Astrocyte of the hippocampus (primary cell): Measurements from ENCODE around the gene TMIGD2.
"Not testable (repeated sequence)": the region's sequence is repeated elsewhere in the genome, so short reads cannot be mapped to it uniquely, and the experiment has no call there.

Source experiments
- DNase-seq: peaks from one replicate; pipeline ENCODE4 v3.0.0; 2011; ENCODE audit warnings: low read depth, low spot score

The TMIGD2 gene, protein sequence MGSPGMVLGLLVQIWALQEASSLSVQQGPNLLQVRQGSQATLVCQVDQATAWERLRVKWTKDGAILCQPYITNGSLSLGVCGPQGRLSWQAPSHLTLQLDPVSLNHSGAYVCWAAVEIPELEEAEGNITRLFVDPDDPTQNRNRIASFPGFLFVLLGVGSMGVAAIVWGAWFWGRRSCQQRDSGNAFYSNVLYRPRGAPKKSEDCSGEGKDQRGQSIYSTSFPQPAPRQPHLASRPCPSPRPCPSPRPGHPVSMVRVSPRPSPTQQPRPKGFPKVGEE

DNA sequence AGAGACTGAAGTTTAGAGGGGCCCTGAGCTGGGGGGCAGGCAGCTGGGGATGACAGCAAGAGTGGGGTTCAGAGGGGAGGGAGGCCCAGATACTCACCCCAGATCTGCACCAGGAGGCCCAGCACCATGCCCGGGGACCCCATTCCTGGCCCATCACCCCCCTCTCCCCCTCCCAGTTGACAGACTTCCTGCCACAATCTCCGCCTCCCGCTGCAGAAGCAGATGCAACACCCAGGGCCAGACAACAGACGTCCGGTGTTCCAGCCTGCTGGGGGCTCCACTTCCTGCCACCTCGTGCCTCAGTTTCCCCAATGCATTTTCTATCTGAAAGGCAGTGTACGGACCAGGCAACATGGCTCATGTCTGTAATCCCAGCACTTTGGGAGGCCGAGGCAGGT lies at the start of gene TMIGD2:
Gene TMIGD2, minus strand, starts transcription at position 147 of the 398 bp plus-strand sequence. Its CDS starts 4 bp downstream, at position 143.
- DNase-seq: no peak

DNA sequence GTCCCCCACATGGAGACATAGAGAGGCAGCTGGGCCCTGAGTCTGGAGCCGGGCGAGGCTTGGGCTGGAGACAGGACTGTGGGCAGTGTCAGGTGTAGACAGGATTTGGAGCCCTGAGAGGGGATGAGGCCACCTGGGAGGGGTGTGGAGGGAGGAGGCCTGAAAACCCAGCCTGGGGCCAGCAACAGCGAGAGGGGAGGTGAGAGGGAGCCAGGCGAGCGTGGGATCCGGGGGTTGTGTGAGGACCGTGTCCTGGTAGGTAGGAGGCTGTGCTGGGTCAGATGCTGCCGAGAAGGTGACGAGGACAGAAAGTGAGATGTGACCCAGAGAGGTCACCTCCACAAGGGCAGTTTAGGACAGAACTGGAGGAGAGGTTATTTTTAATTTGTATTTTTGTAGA lies 48.5 kb upstream of the TMIGD2 start:
- DNase-seq: no peak

DNA sequence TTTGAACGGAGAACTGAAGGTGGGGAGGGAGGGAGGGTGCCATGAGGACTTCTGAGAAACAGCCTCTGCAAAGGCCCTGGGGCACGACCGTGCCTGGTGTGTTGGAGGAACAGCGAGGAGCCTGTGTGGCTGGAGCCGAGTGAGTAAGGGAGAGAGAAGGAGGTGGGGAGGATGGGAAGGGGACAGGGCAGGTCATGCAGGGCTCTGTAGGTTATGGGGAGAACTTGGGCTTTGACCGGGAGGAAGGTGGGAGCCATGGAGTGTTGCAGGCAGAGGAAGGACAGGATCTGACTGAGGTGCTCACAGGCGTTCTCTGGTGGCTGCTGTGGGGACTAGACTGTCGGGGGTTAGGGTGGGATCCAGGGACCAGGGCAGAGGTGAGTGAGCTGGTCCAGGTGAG lies 47.9 kb upstream of the TMIGD2 start:
- no peak for DNase-seq

DNA sequence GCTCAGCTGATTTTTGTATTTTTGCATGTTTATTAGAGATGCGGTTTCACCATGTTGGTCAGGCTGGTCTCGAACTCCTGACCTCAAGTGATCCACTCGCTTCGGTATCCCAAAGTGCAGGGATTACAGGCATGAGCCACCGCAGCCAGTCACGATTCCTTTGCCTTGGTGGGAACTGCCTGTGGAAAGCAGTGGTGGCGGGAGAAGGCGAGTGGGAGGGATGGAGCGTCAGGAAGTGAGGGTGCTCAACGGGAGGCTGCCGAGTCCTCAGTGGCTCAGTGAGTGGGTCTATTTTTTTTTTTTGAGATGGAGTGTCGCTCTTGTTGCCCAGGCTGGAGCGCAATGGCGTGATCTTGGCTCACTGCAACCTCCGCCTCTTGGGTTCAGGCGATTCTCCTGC lies 47.0 kb upstream of the TMIGD2 start:
- DNase-seq: not testable (repeated sequence)

DNA sequence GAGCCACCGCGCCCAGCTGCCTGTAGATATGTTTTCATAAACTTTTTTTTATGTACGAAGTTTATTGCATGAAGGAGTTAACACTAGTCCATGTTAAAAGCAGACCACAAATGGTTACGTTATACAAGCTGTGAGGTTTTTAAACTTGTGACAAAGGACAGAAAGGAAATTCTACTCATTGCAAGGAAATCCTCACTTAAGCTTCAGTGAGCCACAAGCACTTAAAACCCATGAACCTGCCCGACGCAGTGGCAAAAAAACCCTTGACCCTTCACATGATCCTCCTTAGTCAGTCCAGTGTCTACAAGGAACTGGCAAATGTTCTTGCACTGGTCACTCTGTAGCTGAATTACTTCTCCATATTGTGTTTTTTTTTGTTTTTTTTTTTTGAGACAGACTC lies 45.3 kb upstream of the TMIGD2 start:
- no peak for DNase-seq

DNA sequence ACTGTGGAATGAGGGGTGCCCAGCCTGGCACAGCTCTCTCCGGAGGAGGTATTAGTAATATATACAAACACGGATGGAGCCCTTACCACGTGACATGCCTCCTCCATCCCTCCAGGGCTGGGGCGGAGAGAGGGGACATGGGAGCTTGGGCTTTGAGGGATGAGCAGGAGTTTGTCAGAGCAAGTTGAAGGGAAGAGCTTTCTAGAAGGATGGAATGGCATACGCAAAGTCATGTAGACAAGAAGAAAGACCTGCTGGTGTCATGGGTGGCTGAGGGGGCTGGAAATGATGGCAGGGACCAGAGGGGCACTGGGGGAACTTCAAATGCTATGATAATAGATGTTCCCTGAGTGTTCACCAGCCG lies 43.8 kb upstream of the TMIGD2 start:
- no peak for DNase-seq

DNA sequence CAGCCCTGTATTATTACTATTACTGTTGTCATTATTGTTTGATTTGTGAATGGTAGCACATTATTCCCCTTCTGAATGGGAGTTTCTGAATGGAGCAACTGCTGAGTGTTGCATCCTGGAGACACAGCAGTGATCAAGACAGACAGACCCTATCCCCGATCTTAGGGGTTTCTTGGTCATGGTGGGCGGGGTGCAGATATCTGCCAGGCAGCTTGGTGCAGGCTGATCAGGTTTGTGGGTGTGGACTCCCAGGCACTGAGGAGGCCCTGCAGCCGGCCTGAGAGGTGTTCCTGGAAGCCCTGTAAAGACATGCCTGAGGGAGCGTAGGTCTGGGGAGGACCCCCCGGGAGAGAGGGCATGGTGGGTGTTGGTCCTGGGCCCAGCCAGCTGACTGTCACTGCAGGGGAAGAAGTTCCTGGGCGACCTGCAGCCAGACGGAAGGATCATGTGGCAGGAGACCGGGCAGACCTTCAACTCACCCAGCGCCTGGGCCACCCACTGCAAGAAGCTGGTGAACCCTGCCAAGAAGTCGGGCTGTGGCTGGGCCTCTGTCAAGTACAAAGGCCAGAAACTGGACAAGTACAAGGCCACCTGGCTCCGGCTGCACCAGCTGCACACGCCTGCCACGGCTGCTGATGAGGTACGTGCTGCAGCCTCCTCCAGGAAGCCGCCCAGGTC lies 43.3 kb upstream of the TMIGD2 start:
- DNase-seq: no peak

DNA sequence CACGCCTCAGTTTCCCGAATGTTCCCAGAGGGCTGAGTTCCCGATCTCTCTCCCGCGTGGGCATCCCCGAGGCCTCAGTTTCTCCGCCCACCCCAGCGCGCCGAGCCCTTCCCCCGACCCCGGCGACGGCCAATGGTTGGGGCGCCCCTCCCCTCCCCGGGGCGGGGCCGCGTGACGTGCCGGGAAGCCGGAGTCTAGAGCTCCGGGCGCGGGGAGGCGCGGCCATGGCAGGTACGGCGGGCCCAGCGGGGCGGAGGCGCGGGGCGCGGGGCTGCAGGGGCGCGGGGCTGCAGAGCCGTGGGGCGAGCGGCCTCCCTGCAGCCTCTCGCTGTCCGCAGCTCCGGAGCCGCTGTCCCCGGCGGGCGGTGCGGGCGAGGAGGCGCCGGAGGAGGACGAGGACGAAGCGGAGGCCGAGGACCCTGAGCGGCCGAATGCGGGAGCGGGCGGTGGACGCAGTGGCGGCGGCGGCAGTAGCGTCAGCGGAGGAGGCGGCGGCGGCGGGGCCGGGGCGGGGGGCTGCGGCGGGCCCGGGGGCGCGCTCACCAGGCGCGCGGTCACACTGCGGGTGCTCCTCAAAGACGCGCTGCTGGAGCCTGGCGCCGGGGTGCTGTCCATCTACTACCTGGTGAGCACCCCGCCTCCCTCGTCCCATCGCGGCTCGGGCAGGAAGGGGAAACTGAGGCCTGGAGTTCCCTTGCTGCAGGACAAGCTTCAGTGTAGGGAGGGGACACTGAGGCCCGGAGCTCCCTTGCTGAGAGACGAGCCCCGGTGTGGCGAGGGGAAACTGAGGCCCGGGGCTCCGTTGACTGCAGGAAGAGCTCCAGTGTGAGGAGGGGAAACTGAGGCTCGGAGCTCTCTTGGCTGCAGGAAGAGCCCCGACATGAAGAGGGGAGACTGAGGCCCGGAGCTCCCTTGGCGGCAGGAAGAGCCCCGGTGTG lies 41.5 kb upstream of the TMIGD2 start, which contains the start of gene MPND:
Gene MPND, plus strand, starts transcription at position 193 of the 938 bp plus-strand sequence. Its CDS starts 32 bp downstream, at position 225.
- peak; percentile 95 for DNase-seq

DNA sequence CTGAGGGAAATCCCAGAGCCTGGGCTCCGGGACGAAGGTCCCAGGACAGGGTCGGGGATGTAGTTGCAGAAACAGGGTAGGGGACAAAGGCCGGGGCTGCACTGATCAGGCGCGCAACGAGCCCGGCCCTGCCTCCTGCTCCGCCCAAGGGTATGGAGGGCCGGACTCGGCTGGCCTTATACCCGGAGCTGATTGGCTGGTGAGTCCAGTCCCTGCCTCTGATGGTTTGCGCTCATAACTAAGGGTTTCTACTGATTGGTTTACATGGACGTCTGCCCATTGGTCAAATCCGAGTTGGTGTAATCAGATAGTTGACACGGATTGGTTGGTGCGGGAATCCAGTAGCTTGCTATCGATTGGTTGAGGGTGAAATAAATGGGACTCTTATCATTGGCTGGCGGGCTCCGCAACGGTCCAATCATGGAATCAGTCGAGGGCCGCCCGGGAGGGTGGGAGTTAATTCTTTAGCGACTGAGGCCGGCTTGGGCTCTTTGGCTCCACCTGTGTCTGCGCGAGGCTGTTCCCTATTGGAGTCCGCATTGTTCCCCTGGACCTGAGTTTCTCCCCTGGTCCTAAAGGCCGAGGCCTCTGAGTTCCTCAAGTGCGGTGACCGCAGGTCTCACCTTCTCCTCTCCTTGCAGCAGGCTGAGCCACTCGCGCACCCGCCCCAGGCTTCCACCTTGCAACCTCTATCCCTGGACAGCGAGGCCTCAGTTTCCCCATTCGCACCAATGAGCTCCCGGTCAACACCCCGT lies 40.6 kb upstream of the TMIGD2 start:
- DNase-seq: peak; percentile 100

DNA sequence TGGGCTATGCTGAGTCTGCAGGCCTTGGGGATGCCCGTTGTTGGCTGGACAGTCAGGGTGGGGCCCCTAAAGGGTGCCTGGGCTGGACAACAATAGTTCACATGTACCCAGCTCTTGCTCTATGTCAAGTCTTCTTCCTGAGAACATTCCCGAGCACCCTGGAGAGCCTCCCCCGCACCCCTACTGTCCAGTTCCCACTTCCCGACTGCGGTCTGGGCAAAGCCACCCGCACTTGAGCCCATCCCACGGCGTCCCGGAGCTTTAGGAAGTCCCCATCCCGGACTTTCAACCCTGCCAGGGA lies 40.1 kb upstream of the TMIGD2 start:
- no peak for DNase-seq

DNA sequence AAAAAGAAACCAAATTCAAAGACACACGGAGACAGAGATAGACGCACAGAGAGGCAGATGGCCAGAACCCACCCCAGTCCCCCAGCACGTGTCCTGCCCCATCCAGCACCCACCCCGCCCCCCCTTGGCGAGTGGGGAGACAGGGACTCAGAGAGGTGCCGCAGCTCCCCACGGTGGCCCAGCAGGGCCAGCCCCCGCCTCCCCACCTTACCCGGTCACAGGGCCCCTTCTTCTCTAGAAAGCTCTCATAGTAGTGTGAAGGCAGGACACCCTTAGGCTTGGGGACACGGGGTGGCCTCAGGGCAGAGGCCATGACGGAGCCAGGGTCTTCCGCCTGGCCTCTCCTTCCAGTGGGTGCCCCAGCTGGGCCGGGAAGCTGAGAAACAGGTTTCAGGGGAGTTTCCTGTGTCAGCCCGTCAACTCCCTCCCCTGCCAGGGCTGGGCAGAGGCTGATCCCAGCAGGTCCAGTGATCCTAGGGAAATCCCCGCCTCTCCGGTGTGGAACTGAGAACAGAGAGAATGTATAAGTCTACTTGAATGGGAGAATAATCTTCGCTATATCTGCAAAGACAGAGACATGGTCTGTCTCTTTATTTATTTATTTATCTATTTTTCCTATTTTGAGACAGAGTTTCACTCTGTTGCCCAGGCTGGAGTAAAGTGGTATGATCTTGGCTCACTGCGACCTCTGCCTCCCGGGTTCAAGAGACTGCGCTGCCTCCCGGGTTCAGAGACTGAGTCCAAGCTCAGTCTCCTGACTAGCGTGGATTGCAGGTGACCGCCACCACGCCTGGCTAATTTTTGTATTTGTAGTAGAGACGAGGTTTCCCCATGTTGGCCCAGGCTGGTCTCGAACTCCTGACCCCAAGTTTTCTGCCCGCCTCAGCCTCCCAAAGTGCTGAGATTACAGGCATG lies 36.5 kb upstream of the TMIGD2 start, which contains the start of gene STAP2:
Gene STAP2, minus strand, starts transcription at position 387 of the 915 bp plus-strand sequence. Its CDS starts 74 bp downstream, at position 313.
- DNase-seq: no peak

DNA sequence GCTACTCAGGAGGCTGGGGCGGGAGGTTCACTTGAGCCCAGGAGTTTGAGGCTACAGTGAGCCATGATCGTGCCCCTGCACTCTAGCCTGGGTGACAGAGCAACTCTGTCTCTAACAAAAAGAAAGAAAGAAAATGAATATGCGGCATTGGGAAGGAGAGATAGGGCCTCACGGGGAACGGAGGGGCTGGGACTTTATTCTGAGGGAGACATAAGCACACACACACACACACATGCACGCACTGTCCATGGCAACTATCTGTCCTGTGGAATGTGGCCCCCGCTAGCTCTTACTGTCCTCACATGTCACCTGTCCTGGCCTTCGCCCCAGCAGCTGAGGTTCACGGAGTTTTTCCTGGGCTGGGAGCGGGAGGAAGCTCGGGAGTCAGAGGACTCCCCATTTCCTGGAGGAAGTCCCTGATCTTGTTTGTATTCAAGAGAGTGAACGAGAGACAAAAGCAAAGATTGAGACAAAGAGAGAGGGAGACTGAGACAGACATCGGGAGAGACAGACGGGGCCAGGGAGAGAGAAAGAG lies 35.8 kb upstream of the TMIGD2 start:
- DNase-seq: no peak

DNA sequence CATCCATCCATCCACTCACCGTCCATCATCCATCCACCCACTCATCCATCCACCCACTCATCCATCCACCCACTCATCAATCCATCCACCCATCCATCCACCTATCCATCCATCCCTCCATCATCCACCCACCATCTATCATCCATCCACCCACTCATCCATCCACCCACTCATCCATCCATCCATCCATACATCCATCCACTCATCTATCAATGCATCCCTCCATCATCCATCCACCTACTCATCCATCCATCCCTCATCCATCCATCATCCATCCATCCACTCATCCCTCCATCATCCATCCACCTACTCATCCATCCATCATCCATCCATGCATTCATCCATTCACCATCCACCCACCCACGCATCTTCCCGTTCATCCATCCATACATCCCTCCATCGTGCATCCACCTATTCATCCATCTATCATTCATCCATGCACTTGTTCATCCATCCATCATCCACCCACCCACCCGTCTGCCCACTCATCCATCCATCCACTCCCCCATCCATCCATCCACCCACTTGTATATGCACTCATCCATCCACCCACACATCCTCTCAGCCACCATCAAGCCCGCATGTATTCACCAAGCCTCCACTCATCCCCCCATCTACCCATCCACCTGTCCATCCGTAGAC lies 32.9 kb upstream of the TMIGD2 start:
- no peak for DNase-seq

DNA sequence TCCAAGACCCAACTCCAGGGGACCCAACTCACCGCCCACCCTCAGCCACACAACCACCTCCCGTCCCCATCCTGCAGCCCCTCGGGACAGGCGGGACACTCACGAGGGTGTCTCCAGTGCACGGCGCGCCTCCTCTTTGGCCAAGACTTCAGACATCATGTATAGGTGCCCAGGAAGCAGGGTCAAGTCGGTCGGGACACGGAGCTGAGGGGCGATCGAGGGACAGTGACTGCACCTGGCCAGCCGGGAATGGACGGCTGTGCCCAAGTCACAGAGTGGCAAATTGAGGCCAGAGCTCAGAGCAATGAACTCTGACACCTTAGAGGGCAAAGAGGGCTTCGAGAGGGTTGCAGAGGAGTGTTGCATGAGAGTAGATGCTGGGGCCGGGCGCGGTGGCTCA lies 27.7 kb upstream of the TMIGD2 start:
- no peak for DNase-seq

DNA sequence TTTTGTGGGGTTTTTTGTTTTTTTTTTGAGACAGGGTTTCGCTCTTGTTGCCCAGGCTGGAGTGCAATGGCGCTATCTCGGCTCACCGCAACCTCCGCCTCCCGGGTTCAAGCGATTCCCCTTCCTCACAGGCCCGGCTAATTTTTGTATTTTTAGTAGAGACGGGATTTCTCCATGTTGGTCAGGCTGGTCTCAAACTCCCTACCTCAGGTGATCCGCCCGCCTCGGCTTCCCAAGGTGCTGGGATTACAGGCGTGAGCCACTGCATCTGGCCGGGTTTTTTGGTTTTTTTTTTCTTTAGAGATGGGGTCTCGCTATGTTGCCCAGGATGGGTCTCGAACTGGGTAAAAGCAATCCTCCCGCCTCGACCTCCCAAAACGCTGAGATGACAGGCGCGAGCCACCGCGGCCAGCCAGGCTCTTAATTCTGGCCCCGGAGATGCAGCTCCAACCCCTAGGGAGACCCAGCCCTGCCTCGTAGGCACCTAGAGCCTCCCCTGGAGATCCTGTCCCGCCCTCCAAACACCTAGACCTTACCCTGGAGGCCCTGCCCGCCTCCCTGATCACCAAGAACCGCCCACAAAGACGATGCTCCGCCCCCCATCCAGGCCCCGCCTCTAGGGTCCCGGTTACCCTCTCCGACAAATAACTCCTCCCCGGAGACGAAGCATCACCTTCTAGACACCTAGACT lies 26.9 kb upstream of the TMIGD2 start:
- DNase-seq: not testable (repeated sequence)

DNA sequence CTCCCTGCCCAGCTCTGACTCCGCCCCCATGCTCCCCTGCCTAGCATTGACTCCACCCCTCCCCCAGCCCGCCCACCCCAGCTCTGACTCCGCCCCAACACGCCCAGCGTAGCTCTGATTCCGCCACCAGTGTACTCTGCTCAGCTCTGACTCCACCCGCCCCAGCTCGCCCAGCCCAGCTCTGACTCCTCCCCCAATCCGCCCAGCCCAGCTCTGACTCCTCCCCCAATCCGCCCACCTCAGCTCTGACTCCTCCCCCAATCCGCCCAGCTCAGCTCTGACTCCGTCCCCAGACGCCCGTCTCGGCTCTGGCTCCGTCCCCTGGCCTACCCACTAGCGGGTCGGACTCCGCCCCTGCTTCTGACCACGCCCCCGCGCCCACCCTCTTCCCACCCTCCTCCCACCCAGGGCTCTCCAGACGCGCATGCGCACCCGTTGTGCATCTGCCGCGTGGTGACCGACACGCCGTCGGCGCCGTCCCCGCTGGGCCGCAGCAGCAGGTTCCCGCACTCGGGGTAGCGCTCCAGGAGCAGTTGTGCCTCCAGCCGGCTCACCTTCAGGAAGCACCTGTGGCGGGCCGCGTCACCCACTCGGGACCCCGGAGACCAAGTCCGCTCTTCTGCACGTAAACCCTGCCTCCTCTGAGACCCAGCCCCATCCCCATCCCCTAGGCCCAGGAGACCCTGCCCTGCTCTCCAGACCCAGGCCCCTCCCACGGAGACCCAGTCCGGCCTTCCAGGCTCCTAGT lies 26.2 kb upstream of the TMIGD2 start:
- DNase-seq: peak; percentile 97

DNA sequence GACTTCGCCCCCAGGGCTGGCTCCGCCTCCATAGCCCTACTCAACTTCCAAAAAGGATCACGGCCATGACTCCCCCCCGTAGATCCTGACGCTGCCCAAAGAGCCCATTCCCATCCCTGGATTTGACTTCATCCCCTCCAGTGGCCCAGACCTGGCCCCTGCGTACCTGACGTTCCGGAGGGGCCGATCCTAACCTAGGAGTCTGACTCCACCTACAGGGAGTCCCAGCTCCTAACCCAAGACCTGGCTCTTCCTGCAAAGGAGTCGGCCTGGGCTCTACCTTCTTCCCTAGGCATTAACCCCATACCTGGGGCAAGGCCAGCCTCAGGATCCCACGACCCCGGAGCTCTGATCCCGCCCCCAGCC lies 25.7 kb upstream of the TMIGD2 start:
- DNase-seq: no peak

DNA sequence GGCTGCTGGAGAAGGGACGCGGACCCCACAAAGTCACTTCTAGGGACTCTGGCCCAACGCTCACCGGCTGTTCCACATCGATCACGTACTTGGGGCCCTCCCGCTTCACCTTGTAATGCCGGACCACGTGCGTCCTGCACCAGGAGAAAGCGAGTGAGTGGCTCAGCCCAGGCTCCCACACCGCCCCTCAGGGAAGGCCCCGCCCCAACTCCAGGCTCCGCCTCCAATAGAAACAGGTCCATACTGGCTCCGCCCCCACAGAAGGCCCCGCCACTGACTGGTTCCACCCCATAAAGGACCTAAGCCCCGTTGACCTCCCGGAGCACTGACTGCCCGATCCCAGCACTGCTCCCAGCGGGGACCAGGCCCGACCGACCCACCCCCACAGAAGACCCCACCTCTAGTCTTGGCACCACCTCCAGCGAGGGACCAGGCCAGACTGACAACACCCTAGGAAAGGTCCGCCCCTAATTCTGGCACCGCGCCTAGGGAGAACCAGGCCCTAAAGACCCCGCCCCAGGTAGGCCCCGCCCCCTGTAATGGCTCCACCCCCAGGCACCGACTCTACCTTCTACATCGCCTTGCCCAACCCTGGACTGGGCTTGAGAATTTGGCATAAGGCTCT lies 25.2 kb upstream of the TMIGD2 start:
- peak; percentile 67 for DNase-seq
